ENCODE results near the gene TMEM51.

The TMEM51 gene

GRCh38 chr1:15156807-15157380, 3.3 kb downstream of the TMEM51 start:
- H3K4me3 ChIP-seq (ENCODE audit: control insufficient read depth, low read depth, low read length) = no peak overlapping the region
- DNase-seq (ENCODE audit: low read depth) = no peak

GRCh38 chr1:15157524-15158399, 4.2 kb downstream of the TMEM51 start:
- no peak overlapping the region for H3K4me3 ChIP-seq (ENCODE audit: control insufficient read depth, low read depth, low read length)
- no peak for TF ChIP-seq CTCF (conservative IDR thresholded peaks at IDR 0.05; ENCODE audit: control insufficient read depth, insufficient read depth, low read depth, low read length)
- no peak for DNase-seq (ENCODE audit: low read depth)

More at GRCh38 chr1:15156807-15157380, 3.3 kb downstream of the TMEM51 start:
- TF ChIP-seq CTCF (conservative IDR thresholded peaks at IDR 0.05; ENCODE audit: control insufficient read depth, insufficient read depth, low read depth, low read length) = no peak

GRCh38 chr1:15158506-15159165, 5.1 kb downstream of the TMEM51 start:
- H3K4me3 ChIP-seq (ENCODE audit: control insufficient read depth, low read depth, low read length) = no peak overlapping the region
- DNase-seq (ENCODE audit: low read depth) = peak; percentile 86

GRCh38 chr1:15159166-15159555, 5.6 kb downstream of the TMEM51 start:
- TF ChIP-seq CTCF (conservative IDR thresholded peaks at IDR 0.05; ENCODE audit: control insufficient read depth, insufficient read depth, low read depth, low read length) = no peak
- DNase-seq (ENCODE audit: low read depth) = no peak
- no peak overlapping the region for H3K4me3 ChIP-seq (ENCODE audit: control insufficient read depth, low read depth, low read length)

More at GRCh38 chr1:15158506-15159165, 5.1 kb downstream of the TMEM51 start:
- no peak for TF ChIP-seq CTCF (conservative IDR thresholded peaks at IDR 0.05; ENCODE audit: control insufficient read depth, insufficient read depth, low read depth, low read length)

GRCh38 chr1:15160626-15161025, 7.1 kb downstream of the TMEM51 start:
- no peak overlapping the region for H3K4me3 ChIP-seq (ENCODE audit: control insufficient read depth, low read depth, low read length)
- no peak for TF ChIP-seq CTCF (conservative IDR thresholded peaks at IDR 0.05; ENCODE audit: control insufficient read depth, insufficient read depth, low read depth, low read length)
- DNase-seq (ENCODE audit: low read depth) = no peak

- no peak overlapping the region for H3K4me3 ChIP-seq (ENCODE audit: control insufficient read depth, low read depth, low read length)
- DNase-seq (ENCODE audit: low read depth) = no peak
- TF ChIP-seq CTCF (conservative IDR thresholded peaks at IDR 0.05; ENCODE audit: control insufficient read depth, insufficient read depth, low read depth, low read length) = no peak
These were observed 13.8 kb downstream of the TMEM51 start for GRCh38 chr1:15167386-15167785.
